HepG2 (cell line): ENCODE measurements around the gene IL1RAPL1. TPM values are rescaled to one million over a fixed set of nuclear protein-coding genes. Genes with fewer than 3 reads are reported as not detected.

Experiments
- ATAC-seq: fragments of 200-7000 bp; cut with Tn5 transposase; 3 replicates; pipeline ENCODE4 v1.9.1; 2020; ENCODE audit warnings: mild to moderate bottlenecking, moderate library complexity
- BruUV-seq: library from RNA; stranded (reverse); fragments of 400-500 nt; replicated peaks from 2 replicates; lab custom pipeline; 2021; lab: Mats Ljungman, UMichigan
- CTCF ChIA-PET: fragments of 300-600 bp; formaldehyde crosslinking; extraction: SDS; loops from one replicate; lab custom pipeline; 2021; ENCODE audit warnings: low total read pairs, inconsistent platforms, low intra/inter-chr PET ratio; lab: Yijun Ruan, JAX
- POLR2A ChIA-PET: fragments of 350-600 bp; sonication (Branson Sonifier 250); formaldehyde crosslinking; loops from one replicate; lab custom pipeline; 2020; ENCODE audit warnings: antibody characterized with exemption, inconsistent platforms; lab: Yijun Ruan, JAX
- DNase-seq: peaks from one replicate; pipeline ENCODE4 v3.0.0-alpha.2; 2015; ENCODE audit warnings: low spot score
- FAIRE-seq: peaks from 3 replicates; lab custom pipeline; 2011; peaks lifted over from hg19 to GRCh38; lab: Jason Lieb, UNC
- H2AFZ ChIP-seq: one replicate; pipeline ENCODE4 v1.6.1; 2011; ENCODE audit warnings: low read length, inconsistent platforms
- H3K27ac ChIP-seq: fragments of 300-600 bp; 3 replicates; pipeline ENCODE4 v1.8.0; 2011; ENCODE audit warnings: mixed run types, mild to moderate bottlenecking, mixed read lengths, low read length, inconsistent platforms; ENCODE audit not compliant: insufficient read depth; ENCODE audit errors: extremely low read length
- H3K27me3 ChIP-seq, 2 experiments: fragments of 200-600 bp in 1 of 2; 2 replicates in 1 of 2; 3 replicates in 1 of 2; pipeline versions ENCODE4 v1.6.0 to v1.8.0; 2011; ENCODE audit warnings: low read length in 2 of 2, mild to moderate bottlenecking in 2 of 2, moderate library complexity in 2 of 2, inconsistent platforms in 1 of 2; ENCODE audit not compliant: insufficient read depth in 2 of 2, control insufficient read depth in 1 of 2
- H3K36me3 ChIP-seq, 2 experiments: fragments of 200-600 bp in 1 of 2; replicated peaks in 1 of 2; 2 replicates in 1 of 2; 3 replicates in 1 of 2; pipeline versions ENCODE4 v1.5.1 to v1.8.0; 2011; ENCODE audit warnings: low read length in 2 of 2, inconsistent platforms in 1 of 2; ENCODE audit not compliant: insufficient read depth in 2 of 2, control insufficient read depth in 1 of 2
- H3K4me1 ChIP-seq: 2 replicates; pipeline ENCODE4 v1.5.1; 2012; ENCODE audit warnings: low read length, inconsistent platforms; ENCODE audit not compliant: insufficient read depth
- H3K4me2 ChIP-seq: 2 replicates; pipeline ENCODE4 v1.6.0; 2011; ENCODE audit warnings: low read depth, low read length, inconsistent platforms
- H3K4me3 ChIP-seq, 3 experiments: fragments of 200-600 bp in 1 of 3; sonication (generic), shearing (Covaris generic) in 1 of 3; replicated peaks in 1 of 3; 2 replicates each; pipeline ENCODE4 v1.5.1; 2011 to 2016; ENCODE audit warnings: low read length in 3 of 3, inconsistent platforms in 2 of 3, low read depth in 2 of 3, mild to moderate bottlenecking in 2 of 3, control low read depth in 1 of 3, mixed read lengths in 1 of 3; ENCODE audit not compliant: insufficient read depth in 1 of 3
- H3K79me2 ChIP-seq: one replicate; pipeline ENCODE4 v1.6.1; 2011; ENCODE audit warnings: low read length, inconsistent platforms; ENCODE audit not compliant: insufficient read depth
- H3K9ac ChIP-seq: 2 replicates; pipeline ENCODE4 v1.6.0; 2011; ENCODE audit warnings: mild to moderate bottlenecking, low read depth, low read length, inconsistent platforms; ENCODE audit not compliant: insufficient read depth
- H3K9me3 ChIP-seq: 2 replicates; pipeline ENCODE4 v1.5.1; 2012; ENCODE audit warnings: mild to moderate bottlenecking, low read length
- H4K20me1 ChIP-seq: 2 replicates; pipeline ENCODE4 v1.6.0; 2011; ENCODE audit warnings: inconsistent platforms, mild to moderate bottlenecking, low read length, moderate library complexity; ENCODE audit not compliant: insufficient read depth
- CCAR2 ChIP-seq: fragments of 200-400 bp; formaldehyde crosslinking; optimal IDR thresholded peaks from 2 replicates; pipeline ENCODE3; 2018; ENCODE audit warnings: low read depth, mild to moderate bottlenecking, low read length, moderate library complexity
- HMGA1 ChIP-seq: sonication (generic); formaldehyde crosslinking; conservative IDR thresholded peaks from 2 replicates; pipeline ENCODE4 v1.4.0; 2020; ENCODE audit warnings: missing genetic modification reagents
- HNRNPH1 ChIP-seq: fragments of 200-400 bp; formaldehyde crosslinking; optimal IDR thresholded peaks from 2 replicates; pipeline ENCODE3; 2017; ENCODE audit warnings: mild to moderate bottlenecking, low read depth, low read length
- KLF9 ChIP-seq: IDR thresholded peaks from 2 replicates; pipeline ENCODE4 v1.6.1; 2016; ENCODE audit warnings: low read depth
- MXD4 ChIP-seq: IDR thresholded peaks from 2 replicates; pipeline ENCODE4 v1.6.1; 2016; ENCODE audit warnings: mild to moderate bottlenecking, missing biosample characterization, missing genetic modification reagents
- POLR2A ChIP-seq, 2 experiments: IDR thresholded peaks; 2 replicates each; pipeline ENCODE4 v1.6.1; 2011; ENCODE audit warnings: low read depth in 2 of 2, low read length in 2 of 2, mild to moderate bottlenecking in 1 of 2, moderate library complexity in 1 of 2; ENCODE audit not compliant: insufficient read depth in 1 of 2
- SPEN ChIP-seq: sonication (generic); formaldehyde crosslinking; IDR thresholded peaks from 2 replicates; pipeline ENCODE4 v1.5.1; 2020; ENCODE audit warnings: low read depth, mild to moderate bottlenecking, missing genetic modification reagents
- TGIF2 ChIP-seq: IDR thresholded peaks from 2 replicates; pipeline ENCODE4 v1.6.1; 2016; ENCODE audit warnings: control low read depth, missing compliant biosample characterization
- TRIM24 ChIP-seq: sonication (generic); formaldehyde crosslinking; IDR thresholded peaks from 2 replicates; pipeline ENCODE4 v1.8.0; 2022; ENCODE audit warnings: mild to moderate bottlenecking, missing genetic modification reagents
- ZNF143 ChIP-seq: sonication (generic); formaldehyde crosslinking; IDR thresholded peaks from 2 replicates; pipeline ENCODE4 v1.4.0; 2020; ENCODE audit warnings: missing genetic modification reagents
- ZNF234 ChIP-seq: sonication (generic); formaldehyde crosslinking; conservative IDR thresholded peaks from 2 replicates; pipeline ENCODE4 v1.5.1; 2020; ENCODE audit warnings: mild to moderate bottlenecking, missing genetic modification reagents
- ZNF264 ChIP-seq: sonication (generic); formaldehyde crosslinking; IDR thresholded peaks from 2 replicates; pipeline ENCODE4 v1.4.0; 2020; ENCODE audit warnings: missing genetic modification reagents
- ZNF292 ChIP-seq: sonication (generic); formaldehyde crosslinking; IDR thresholded peaks from 2 replicates; pipeline ENCODE4 v1.8.1; 2022; ENCODE audit warnings: mild to moderate bottlenecking, low read depth, missing genetic modification reagents, borderline replicate concordance
- ZNF326 ChIP-seq: sonication (generic); formaldehyde crosslinking; IDR thresholded peaks from 2 replicates; pipeline ENCODE4 v1.4.0; 2020; ENCODE audit warnings: missing genetic modification reagents, borderline replicate concordance
- ZNF564 ChIP-seq: sonication (generic); formaldehyde crosslinking; IDR thresholded peaks from 2 replicates; pipeline ENCODE4 v1.8.1; 2023; ENCODE audit warnings: mild to moderate bottlenecking, missing genetic modification reagents
- in situ Hi-C: cut with HindIII; loops from 2 replicates; pipeline ENCODE4 v1.10.0; 2017; ENCODE audit warnings: low pct_unique_long_range_greater_than_20kb; ENCODE audit not compliant: extremely low pct_ligation_motif_present
- intact Hi-C: fragments of 100-400 bp; cut with micrococcal nuclease; formaldehyde crosslinking; loops from one replicate; pipeline ENCODE4 v1.10.0; 2022; ENCODE audit not compliant: unreplicated experiment
- polyA plus RNA-seq, 8 experiments: library from polyadenylated mRNA; depleted of rRNA in 3 of 8; stranded (reverse) in 7 of 8; unstranded in 1 of 8; fragments of >200 nt; fragmentation: Illumina TruSeq in 4 of 8; extraction: Trizol in 4 of 8; gene quantifications; 2 replicates each; pipeline versions ENCODE4 v1.2.1 to v1.2.3, GENCODE V29; 2011 to 2016; ENCODE audit warnings: low read depth in 4 of 8, missing spikeins in 1 of 8, mixed read lengths in 1 of 8; ENCODE audit not compliant: insufficient read depth in 1 of 8
- total RNA-seq, 5 experiments: library from RNA; depleted of rRNA; stranded (reverse); fragments of >200 nt; fragmentation: Illumina TruSeq; extraction: Trizol; gene quantifications; 2 replicates each; pipeline ENCODE4 v1.2.3, GENCODE V29; 2016; ENCODE audit warnings: low read depth in 1 of 5
- TF ChIP-seq, protein P1 (sequence below): sonication (generic); formaldehyde crosslinking; IDR thresholded peaks from 2 replicates; pipeline ENCODE4 v1.4.0; 2020; ENCODE audit warnings: low read depth, mild to moderate bottlenecking, missing genetic modification reagents
- TF ChIP-seq, protein P2 (sequence below): sonication (generic); formaldehyde crosslinking; conservative IDR thresholded peaks from 2 replicates; pipeline ENCODE4 v1.8.0; 2022; ENCODE audit warnings: low read depth, missing genetic modification reagents
- TF ChIP-seq, protein P3 (sequence below): sonication (generic); formaldehyde crosslinking; IDR thresholded peaks from 2 replicates; pipeline ENCODE4 v1.4.0; 2020; ENCODE audit warnings: missing genetic modification reagents, borderline replicate concordance
- TF ChIP-seq, protein P4 (sequence below): sonication (generic); formaldehyde crosslinking; IDR thresholded peaks from 2 replicates; pipeline ENCODE4 v1.5.0; 2020; ENCODE audit warnings: mild to moderate bottlenecking, missing genetic modification reagents

The IL1RAPL1 gene
- total and polyA plus RNA-seq, 2 of the 13 experiments (the other 11 are each of a cell fraction or from before 2014, with no cell fraction given) = 0.04 TPM; not detected in 1

DNA sequence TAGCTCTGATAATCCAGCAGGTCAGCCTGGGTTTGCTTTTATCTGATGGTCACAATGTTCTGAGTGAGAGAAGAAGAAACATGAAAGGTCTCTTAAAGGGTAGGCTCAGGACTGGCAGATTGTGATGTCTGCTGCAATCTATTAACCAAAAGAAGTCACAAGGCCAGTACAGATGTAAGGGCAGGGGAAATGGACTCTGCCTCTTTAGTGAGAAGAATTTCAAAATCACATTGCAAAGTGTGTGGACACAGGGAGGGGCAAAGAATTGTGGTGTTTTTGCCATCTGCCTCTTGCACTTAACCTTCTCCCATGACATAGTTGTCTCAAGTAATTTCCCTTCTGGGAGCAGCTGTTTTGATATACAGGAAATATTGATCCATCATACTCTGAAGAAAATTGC, 40.9 kb downstream of the IL1RAPL1 start:
- intact Hi-C loops = no loop called here
- Histone ChIP-seq H3K9me3 (no peaks in the 10 kb centered on the region), H3K27me3 (no peaks in the 10 kb centered on the region), H3K36me3 (no peaks in the 10 kb centered on the region), H3K27ac (no peak overlapping the region), H3K79me2 (no peaks in the 10 kb centered on the region), H3K9ac (no peak overlapping the region), H3K4me3 (no peak overlapping the region), H4K20me1 (no peaks in the 10 kb centered on the region), H2AFZ (no peak overlapping the region), H3K4me1 (no peaks in the 10 kb centered on the region), H3K4me2 (no peak overlapping the region)
- ChIA-PET CTCF (no interaction called here), POLR2A (no interaction called here)
- TF ChIP-seq MXD4 (CRISPR knock-in tag) (no peak), TRIM24 (CRISPR knock-in tag) (no peak), ZNF143 (CRISPR knock-in tag) (no peak), HNRNPH1 (no peak), POLR2A (IDR thresholded peaks at IDR 0.05; ENCODE audit: insufficient read depth in 1 of 2, low read depth in 2 of 2, low read length in 2 of 2) (no peak), TGIF2 (CRISPR knock-in tag) (no peak), ZNF292 (no peak), SPEN (CRISPR knock-in tag) (no peak), ZNF264 (CRISPR knock-in tag) (no peak), KLF9 (CRISPR knock-in tag) (no peak), ZNF326 (CRISPR knock-in tag) (no peak), HMGA1 (no peak), ZNF234 (CRISPR knock-in tag) (no peak), ZNF564 (CRISPR knock-in tag) (no peak), CCAR2 (no peak)
- TF ChIP-seq, protein P1, sequence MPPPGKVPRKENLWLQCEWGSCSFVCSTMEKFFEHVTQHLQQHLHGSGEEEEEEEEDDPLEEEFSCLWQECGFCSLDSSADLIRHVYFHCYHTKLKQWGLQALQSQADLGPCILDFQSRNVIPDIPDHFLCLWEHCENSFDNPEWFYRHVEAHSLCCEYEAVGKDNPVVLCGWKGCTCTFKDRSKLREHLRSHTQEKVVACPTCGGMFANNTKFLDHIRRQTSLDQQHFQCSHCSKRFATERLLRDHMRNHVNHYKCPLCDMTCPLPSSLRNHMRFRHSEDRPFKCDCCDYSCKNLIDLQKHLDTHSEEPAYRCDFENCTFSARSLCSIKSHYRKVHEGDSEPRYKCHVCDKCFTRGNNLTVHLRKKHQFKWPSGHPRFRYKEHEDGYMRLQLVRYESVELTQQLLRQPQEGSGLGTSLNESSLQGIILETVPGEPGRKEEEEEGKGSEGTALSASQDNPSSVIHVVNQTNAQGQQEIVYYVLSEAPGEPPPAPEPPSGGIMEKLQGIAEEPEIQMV = no peak
- TF ChIP-seq, protein P2, sequence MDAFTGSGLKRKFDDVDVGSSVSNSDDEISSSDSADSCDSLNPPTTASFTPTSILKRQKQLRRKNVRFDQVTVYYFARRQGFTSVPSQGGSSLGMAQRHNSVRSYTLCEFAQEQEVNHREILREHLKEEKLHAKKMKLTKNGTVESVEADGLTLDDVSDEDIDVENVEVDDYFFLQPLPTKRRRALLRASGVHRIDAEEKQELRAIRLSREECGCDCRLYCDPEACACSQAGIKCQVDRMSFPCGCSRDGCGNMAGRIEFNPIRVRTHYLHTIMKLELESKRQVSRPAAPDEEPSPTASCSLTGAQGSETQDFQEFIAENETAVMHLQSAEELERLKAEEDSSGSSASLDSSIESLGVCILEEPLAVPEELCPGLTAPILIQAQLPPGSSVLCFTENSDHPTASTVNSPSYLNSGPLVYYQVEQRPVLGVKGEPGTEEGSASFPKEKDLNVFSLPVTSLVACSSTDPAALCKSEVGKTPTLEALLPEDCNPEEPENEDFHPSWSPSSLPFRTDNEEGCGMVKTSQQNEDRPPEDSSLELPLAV (CRISPR knock-in tag) = no peak
- TF ChIP-seq, protein P3, sequence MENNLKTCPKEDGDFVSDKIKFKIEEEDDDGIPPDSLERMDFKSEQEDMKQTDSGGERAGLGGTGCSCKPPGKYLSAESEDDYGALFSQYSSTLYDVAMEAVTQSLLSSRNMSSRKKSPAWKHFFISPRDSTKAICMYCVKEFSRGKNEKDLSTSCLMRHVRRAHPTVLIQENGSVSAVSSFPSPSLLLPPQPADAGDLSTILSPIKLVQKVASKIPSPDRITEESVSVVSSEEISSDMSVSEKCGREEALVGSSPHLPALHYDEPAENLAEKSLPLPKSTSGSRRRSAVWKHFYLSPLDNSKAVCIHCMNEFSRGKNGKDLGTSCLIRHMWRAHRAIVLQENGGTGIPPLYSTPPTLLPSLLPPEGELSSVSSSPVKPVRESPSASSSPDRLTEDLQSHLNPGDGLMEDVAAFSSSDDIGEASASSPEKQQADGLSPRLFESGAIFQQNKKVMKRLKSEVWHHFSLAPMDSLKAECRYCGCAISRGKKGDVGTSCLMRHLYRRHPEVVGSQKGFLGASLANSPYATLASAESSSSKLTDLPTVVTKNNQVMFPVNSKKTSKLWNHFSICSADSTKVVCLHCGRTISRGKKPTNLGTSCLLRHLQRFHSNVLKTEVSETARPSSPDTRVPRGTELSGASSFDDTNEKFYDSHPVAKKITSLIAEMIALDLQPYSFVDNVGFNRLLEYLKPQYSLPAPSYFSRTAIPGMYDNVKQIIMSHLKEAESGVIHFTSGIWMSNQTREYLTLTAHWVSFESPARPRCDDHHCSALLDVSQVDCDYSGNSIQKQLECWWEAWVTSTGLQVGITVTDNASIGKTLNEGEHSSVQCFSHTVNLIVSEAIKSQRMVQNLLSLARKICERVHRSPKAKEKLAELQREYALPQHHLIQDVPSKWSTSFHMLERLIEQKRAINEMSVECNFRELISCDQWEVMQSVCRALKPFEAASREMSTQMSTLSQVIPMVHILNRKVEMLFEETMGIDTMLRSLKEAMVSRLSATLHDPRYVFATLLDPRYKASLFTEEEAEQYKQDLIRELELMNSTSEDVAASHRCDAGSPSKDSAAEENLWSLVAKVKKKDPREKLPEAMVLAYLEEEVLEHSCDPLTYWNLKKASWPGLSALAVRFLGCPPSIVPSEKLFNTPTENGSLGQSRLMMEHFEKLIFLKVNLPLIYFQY (CRISPR knock-in tag) = no peak
- TF ChIP-seq, protein P4, sequence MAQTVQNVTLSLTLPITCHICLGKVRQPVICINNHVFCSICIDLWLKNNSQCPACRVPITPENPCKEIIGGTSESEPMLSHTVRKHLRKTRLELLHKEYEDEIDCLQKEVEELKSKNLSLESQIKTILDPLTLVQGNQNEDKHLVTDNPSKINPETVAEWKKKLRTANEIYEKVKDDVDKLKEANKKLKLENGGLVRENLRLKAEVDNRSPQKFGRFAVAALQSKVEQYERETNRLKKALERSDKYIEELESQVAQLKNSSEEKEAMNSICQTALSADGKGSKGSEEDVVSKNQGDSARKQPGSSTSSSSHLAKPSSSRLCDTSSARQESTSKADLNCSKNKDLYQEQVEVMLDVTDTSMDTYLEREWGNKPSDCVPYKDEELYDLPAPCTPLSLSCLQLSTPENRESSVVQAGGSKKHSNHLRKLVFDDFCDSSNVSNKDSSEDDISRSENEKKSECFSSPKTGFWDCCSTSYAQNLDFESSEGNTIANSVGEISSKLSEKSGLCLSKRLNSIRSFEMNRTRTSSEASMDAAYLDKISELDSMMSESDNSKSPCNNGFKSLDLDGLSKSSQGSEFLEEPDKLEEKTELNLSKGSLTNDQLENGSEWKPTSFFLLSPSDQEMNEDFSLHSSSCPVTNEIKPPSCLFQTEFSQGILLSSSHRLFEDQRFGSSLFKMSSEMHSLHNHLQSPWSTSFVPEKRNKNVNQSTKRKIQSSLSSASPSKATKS (CRISPR knock-in tag) = no peak
- ATAC-seq = no peak
- in situ Hi-C loops = no loop called here
- peak; percentile 1 for DNase-seq
- no TSS peak for BruUV-seq
- no peak for FAIRE-seq
